ENCODE data around the gene PLCD3. TPM values are rescaled to one million over a fixed set of nuclear protein-coding genes. Genes with fewer than 3 reads are reported as not detected.

Gene PLCD3
- polyA plus RNA-seq, 1 donor from 2014 or later: 1.3 TPM

- H3K27me3 ChIP-seq (ENCODE audit: insufficient read depth, low read depth, low read length): no peaks in the 10 kb centered on the region
- no peaks in the 10 kb centered on the region for H3K79me2 ChIP-seq (replicated peaks; ENCODE audit: insufficient read depth, low read length)
- H2AFZ ChIP-seq (ENCODE audit: low read depth, low read length): no peak overlapping the region
- H3K9me3 ChIP-seq (ENCODE audit: low read length): no peaks in the 10 kb centered on the region
- no peak overlapping the region for H3K4me2 ChIP-seq (ENCODE audit: low read length)
- TF ChIP-seq POLR2AphosphoS5 (IDR thresholded peaks at IDR 0.05): no peak
- no peak for TF ChIP-seq CTCF (IDR thresholded peaks at IDR 0.05; ENCODE audit: poor library complexity, severe bottlenecking)
- TF ChIP-seq EZH2 (IDR thresholded peaks at IDR 0.05; ENCODE audit: borderline replicate concordance, insufficient read depth, low read length, poor library complexity, severe bottlenecking): no peak
- no peak for TF ChIP-seq REST (IDR thresholded peaks at IDR 0.05; ENCODE audit: borderline replicate concordance)
- no peak for TF ChIP-seq TAF1 (IDR thresholded peaks at IDR 0.05; ENCODE audit: low read depth)
- TF ChIP-seq MXI1 (conservative IDR thresholded peaks at IDR 0.05; ENCODE audit: poor library complexity, severe bottlenecking): no peak
- TF ChIP-seq RAD21 (conservative IDR thresholded peaks at IDR 0.05): no peak
- no peak for TF ChIP-seq SMC3 (conservative IDR thresholded peaks at IDR 0.05; ENCODE audit: poor library complexity)
- no peak for TF ChIP-seq EP300 (conservative IDR thresholded peaks at IDR 0.05; ENCODE audit: poor library complexity, severe bottlenecking)
- no peak overlapping the region for H3K4me3 ChIP-seq (ENCODE audit: low read length)
- no peak overlapping the region for H3K9ac ChIP-seq (ENCODE audit: low read length)
- no peaks in the 10 kb centered on the region for H3K36me3 ChIP-seq (ENCODE audit: insufficient read depth, low read length)
- H3F3A ChIP-seq (ENCODE audit: insufficient read depth, low read length, poor library complexity, severe bottlenecking): no peaks in the 10 kb centered on the region
- no peaks in the 10 kb centered on the region for H4K20me1 ChIP-seq (ENCODE audit: insufficient read depth)
- no peaks in the 10 kb centered on the region for H3K9me2 ChIP-seq (ENCODE audit: insufficient read depth, low read length)
- no peak overlapping the region for H3K27ac ChIP-seq (ENCODE audit: low read length)
Observed at GRCh38 chr17:45087978-45088377, 44.3 kb downstream of the PLCD3 start.

GRCh38 chr17:45087504-45087975, 44.8 kb downstream of the PLCD3 start:
- Histone ChIP-seq H3K79me2 (replicated peaks; ENCODE audit: insufficient read depth, low read length) (no peaks in the 10 kb centered on the region), H3K4me3 (ENCODE audit: low read length) (no peak overlapping the region), H2AFZ (ENCODE audit: low read depth, low read length) (no peak overlapping the region), H3K9me3 (ENCODE audit: low read length) (no peaks in the 10 kb centered on the region), H3K4me2 (ENCODE audit: low read length) (no peak overlapping the region), H3K9me2 (ENCODE audit: insufficient read depth, low read length) (no peaks in the 10 kb centered on the region), H3K9ac (ENCODE audit: low read length) (no peak overlapping the region), H3K36me3 (ENCODE audit: insufficient read depth, low read length) (no peaks in the 10 kb centered on the region), H3K27me3 (ENCODE audit: insufficient read depth, low read depth, low read length) (no peaks in the 10 kb centered on the region), H3F3A (ENCODE audit: insufficient read depth, low read length, poor library complexity, severe bottlenecking) (no peaks in the 10 kb centered on the region), H3K27ac (ENCODE audit: low read length) (no peak overlapping the region), H4K20me1 (ENCODE audit: insufficient read depth) (no peaks in the 10 kb centered on the region)
- TF ChIP-seq RAD21 (conservative IDR thresholded peaks at IDR 0.05): no peak
- no peak for TF ChIP-seq EP300 (conservative IDR thresholded peaks at IDR 0.05; ENCODE audit: poor library complexity, severe bottlenecking)
- TF ChIP-seq CTCF (IDR thresholded peaks at IDR 0.05; ENCODE audit: poor library complexity, severe bottlenecking): no peak
- no peak for TF ChIP-seq EZH2 (IDR thresholded peaks at IDR 0.05; ENCODE audit: borderline replicate concordance, insufficient read depth, low read length, poor library complexity, severe bottlenecking)
- TF ChIP-seq REST (IDR thresholded peaks at IDR 0.05; ENCODE audit: borderline replicate concordance): no peak
- TF ChIP-seq MXI1 (conservative IDR thresholded peaks at IDR 0.05; ENCODE audit: poor library complexity, severe bottlenecking): no peak
- TF ChIP-seq SMC3 (conservative IDR thresholded peaks at IDR 0.05; ENCODE audit: poor library complexity): no peak
- TF ChIP-seq TAF1 (IDR thresholded peaks at IDR 0.05; ENCODE audit: low read depth): no peak
- no peak for TF ChIP-seq POLR2AphosphoS5 (IDR thresholded peaks at IDR 0.05)
